Measurements from ENCODE around the gene STK33.

DNA sequence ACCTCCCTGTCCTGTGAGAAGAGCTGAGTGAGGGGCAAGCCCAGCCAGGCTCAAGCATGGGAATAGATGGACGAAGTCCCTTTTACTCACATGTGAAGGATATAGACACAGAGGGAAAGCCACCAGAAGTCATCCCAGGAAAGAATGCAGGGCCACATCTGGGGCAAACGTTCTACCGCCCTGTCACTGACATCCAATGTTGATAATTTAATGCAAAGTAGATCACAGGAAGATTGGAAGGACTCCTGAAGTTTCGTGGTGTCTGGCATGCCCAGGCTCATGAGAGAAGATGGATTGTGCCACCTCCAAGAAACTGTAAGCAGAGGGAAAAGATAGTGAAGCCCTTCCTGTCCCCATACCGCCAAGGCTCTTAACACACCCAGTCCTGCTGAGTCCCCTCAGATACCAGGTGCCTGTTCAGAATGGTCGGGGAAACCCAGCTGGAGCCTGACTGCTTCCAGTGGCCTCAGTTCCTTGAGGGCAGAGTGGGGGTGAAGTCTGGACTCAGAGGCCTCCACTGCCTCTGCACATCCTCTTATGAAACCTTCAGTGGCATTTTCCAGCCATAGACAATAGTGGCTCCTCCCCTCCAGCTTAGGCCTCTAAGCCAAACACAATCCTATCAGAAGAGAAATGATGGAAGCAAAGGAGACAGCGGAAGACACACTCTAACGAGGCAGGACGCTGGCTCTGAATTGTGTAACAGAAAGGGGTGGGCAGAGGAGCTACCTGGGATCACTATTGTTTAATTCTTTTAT, 7.5 kb upstream of the STK33 start:
- TF ChIP-seq POLR2A (IDR thresholded peaks at IDR 0.05; ENCODE audit: low read length) (no peak), GATA1 (IDR thresholded peaks at IDR 0.05; ENCODE audit: low read depth, low read length) (no peak)

Data from erythroblast (primary cell).